ENCODE measurements around the gene GPRC5D. TPM values are rescaled to one million over a fixed set of nuclear protein-coding genes. Genes with fewer than 3 reads are reported as not detected.

Gene GPRC5D
- polyA plus RNA-seq, 1 of the 3 experiments (the other 2 are of a cell fraction) = not detected

GRCh38 chr12:12903642-12904609 lies 48.0 kb downstream of the GPRC5D start:
- H3K9ac ChIP-seq = no peak overlapping the region
- H3F3A ChIP-seq (replicated peaks; ENCODE audit: insufficient read depth) = peaks cover 24% of the 10 kb centered on the region
- DNase-seq = no peak
- no peaks in the 10 kb centered on the region for H3K9me2 ChIP-seq
- H3K36me3 ChIP-seq (replicated peaks in 1 of 2; ENCODE audit: control insufficient read depth in 1 of 2, insufficient read depth in 2 of 2, low read length in 1 of 2) = no peaks in the 10 kb centered on the region
- no peaks in the 10 kb centered on the region for H3K79me2 ChIP-seq (ENCODE audit: insufficient read depth)
- CTCF ChIA-PET = interaction anchor here (1.2 kb wide), 1 partner anchor 11 kb away, joined by 3 read pairs; no protein-coding TSS in a partner anchor
- H3K27me3 ChIP-seq (ENCODE audit: insufficient read depth) = no peaks in the 10 kb centered on the region
- no peaks in the 10 kb centered on the region for H3K9me3 ChIP-seq
- peaks cover 0 to 27% of the 10 kb centered on the region in 2 experiments; a peak in 3 of 4 replicates for H3K4me1 ChIP-seq (ENCODE audit: control insufficient read depth in 1 of 2, insufficient read depth in 2 of 2, low read depth in 1 of 2, low read length in 1 of 2)
- no peak overlapping the region for H3K4me3 ChIP-seq (ENCODE audit: low read depth in 2 of 2, low read length in 1 of 2)
- POLR2A ChIA-PET = no interaction called here
- no peak for TF ChIP-seq RAD21 (IDR thresholded peaks at IDR 0.05; ENCODE audit: low read length)
- TF ChIP-seq RFX5 (IDR thresholded peaks at IDR 0.05; ENCODE audit: low read length) = no peak
- no peak for TF ChIP-seq PBX3 (IDR thresholded peaks at IDR 0.05)
- no peak for TF ChIP-seq FOXJ3 (CRISPR knock-in tag; IDR thresholded peaks at IDR 0.05)
- TF ChIP-seq NRF1 (IDR thresholded peaks at IDR 0.05; ENCODE audit: low read depth, low read length) = no peak
- no peak for TF ChIP-seq RXRA (IDR thresholded peaks at IDR 0.05; ENCODE audit: borderline replicate concordance, low read depth)
- no peak for TF ChIP-seq SMC3 (IDR thresholded peaks at IDR 0.05; ENCODE audit: low read depth, low read length)
- TF ChIP-seq ELF1 (IDR thresholded peaks at IDR 0.05) = no peak
- no peak for TF ChIP-seq TAF1 (IDR thresholded peaks at IDR 0.05; ENCODE audit: borderline replicate concordance, low read depth, low read length)
- TF ChIP-seq GATA2 (CRISPR knock-in tag; IDR thresholded peaks at IDR 0.05) = no peak
- TF ChIP-seq USF1 (IDR thresholded peaks at IDR 0.05; ENCODE audit: borderline replicate concordance, low read depth) = no peak
- no peak for TF ChIP-seq EP300 (IDR thresholded peaks at IDR 0.05; ENCODE audit: borderline replicate concordance in 1 of 2, low read depth in 1 of 2, low read length in 1 of 2)
- no peak for TF ChIP-seq USF2 (IDR thresholded peaks at IDR 0.05; ENCODE audit: borderline replicate concordance, low read depth, low read length)
- no peak for TF ChIP-seq GABPA (IDR thresholded peaks at IDR 0.05; ENCODE audit: low read depth)
- TF ChIP-seq FOSL2 (IDR thresholded peaks at IDR 0.05; ENCODE audit: borderline replicate concordance, low read depth) = no peak
- TF ChIP-seq POLR2AphosphoS5 (IDR thresholded peaks at IDR 0.05; ENCODE audit: low read depth, low read length) = no peak
- no peak for TF ChIP-seq MAX (IDR thresholded peaks at IDR 0.05; ENCODE audit: low read depth)
- no peak for TF ChIP-seq MXI1 (IDR thresholded peaks at IDR 0.05; ENCODE audit: low read depth, low read length)
- no peak for TF ChIP-seq CTCF (IDR thresholded peaks at IDR 0.05)
- H4K20me1 ChIP-seq (ENCODE audit: insufficient read depth) = no peaks in the 10 kb centered on the region
- WGBS (ENCODE audit: low lambda C conversion rate) = 89% methylated on average over 14 of the region's 14 CpGs
- no peak overlapping the region for H3K27ac ChIP-seq (ENCODE audit: low read depth in 2 of 2, low read length in 1 of 2)
- H2AFZ ChIP-seq (ENCODE audit: low read depth) = no peak overlapping the region
- no peak overlapping the region for H3K4me2 ChIP-seq

Data from SK-N-SH (cell line).